NCI-H345 treated with DMSO at 0.1 percent for 48 hours (cell line): ENCODE data around the gene VWCE.
"Not testable (repeated sequence)": the region's sequence is repeated elsewhere in the genome, so short reads cannot be mapped to it uniquely, and the experiment has no call there.

Source experiments
- DNase-seq: peaks from one replicate; lab custom pipeline; 2025; ENCODE audit not compliant: unreplicated experiment; lab: John Stamatoyannopoulos, UW

VWCE gene

DNA sequence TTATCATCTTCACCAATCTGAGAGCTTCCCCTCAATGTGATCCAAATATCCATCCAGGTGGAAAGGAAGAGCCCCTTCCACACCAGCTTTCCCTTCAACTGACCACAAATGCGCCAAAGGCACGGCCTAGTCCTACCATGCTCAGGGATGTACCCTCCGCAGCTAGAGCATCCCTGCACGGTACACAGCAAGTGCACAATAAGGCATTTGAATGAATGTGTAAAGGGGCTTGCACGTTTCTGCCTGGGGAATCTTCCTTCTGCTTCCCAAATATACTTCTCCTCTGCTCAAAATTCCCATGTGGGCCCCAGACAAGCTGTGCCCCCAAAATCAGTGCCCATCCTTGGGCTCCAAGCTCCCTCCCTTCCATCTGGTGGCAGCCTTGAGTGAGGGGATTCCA, 76.1 kb downstream of the VWCE start:
- DNase-seq = not testable (repeated sequence)

DNA sequence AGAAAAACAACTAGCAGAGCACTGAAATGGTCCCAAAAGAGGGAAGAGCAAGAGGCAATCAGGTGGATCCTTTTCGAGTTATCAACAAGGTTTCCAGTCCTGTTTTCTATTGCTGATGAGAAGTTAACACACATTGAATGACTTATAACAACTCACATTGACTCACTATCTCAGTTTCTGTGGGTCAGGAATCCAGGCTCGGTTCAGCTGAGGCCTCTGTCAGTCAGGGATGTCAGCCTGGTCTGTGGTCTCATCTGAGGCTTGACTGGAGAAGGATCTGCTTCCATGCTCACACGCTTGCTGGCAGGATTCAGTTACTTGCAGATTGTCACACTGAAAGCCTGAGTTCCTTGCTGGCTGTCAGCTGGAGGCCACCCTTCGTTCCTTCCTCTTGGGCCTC, 76.8 kb downstream of the VWCE start:
- DNase-seq = not testable (repeated sequence)

GRCh38 chr11:61213711-61214324, 81.3 kb downstream of the VWCE start:
- not testable (repeated sequence) for DNase-seq

DNA sequence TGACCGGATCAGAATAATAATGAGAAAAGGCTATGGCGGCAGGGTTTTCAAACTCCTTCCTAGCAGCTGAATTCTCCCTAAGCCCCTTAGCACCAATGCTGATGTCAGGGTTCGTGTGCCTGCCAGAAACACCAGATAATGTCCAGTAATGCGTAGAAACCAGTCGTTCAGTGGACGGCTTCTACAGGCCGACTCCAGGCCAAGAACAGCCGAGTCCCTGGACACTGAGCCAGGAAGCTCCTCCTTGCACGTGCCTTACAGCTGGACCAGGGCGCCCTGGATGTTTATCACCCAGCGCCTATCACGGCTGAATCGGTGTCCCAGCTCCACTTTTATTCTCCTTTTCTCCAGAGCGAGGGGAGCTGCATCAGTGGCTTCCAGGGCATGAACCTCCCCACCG, 82.9 kb downstream of the VWCE start:
- DNase-seq = not testable (repeated sequence)

DNA sequence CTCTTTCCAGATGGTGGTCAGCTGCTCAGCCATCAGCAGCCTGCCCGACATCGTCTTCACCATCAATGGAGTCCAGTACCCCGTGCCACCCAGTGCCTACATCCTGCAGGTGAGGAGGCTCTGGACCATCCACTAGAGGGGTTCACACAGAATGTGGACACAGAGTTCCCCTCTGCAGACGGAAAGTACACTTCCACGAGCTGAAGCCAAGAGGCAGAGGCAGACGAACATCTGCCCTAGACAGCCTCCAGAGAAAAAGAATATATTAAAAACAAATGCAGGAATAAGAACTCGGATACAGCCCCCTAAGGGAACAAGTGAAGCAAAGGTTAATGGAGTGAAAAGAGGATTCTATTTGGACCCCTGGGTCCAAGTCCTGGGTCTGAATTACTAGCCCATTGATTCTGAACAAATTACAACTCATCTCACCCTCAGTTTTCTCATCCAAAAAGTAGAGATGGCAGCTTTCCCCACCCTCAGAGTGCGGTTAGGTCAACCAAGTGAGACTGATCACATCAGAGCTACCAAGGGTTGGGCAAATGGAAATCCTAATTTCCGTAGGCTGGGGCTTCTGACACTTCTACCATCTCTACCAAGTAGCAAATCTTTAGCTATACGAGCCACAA, 83.7 kb downstream of the VWCE start:
- not testable (repeated sequence) for DNase-seq

DNA sequence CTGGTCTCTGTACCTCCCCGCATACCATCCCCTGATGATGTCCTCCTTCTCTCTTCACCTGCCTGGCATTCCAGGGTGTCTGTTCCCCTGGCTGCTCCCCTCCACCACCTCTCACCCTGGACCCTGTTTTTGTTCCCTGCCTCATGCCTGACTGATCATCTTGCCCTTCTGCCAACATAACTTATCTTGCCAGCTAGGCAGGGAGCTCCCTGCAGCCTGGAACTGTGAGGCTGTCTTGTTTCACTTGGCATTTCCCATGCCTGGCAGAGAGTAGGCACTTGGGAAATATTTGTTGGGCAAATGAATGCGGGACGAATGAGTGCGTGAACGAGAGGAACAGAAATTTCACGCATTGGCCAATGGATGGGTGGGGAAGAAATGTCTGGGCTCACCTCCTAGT, 84.5 kb downstream of the VWCE start:
- not testable (repeated sequence) for DNase-seq
